ENCODE measurements around the gene VAT1L.

- TF ChIP-seq POLR2AphosphoS5 (IDR thresholded peaks at IDR 0.05; ENCODE audit: low read depth, low read length) = no peak
- no peak for TF ChIP-seq POLR2A (IDR thresholded peaks at IDR 0.05; ENCODE audit: low read depth, low read length)
- TF ChIP-seq SPI1 (IDR thresholded peaks at IDR 0.05; ENCODE audit: low read depth, low read length) = no peak
Measured at GRCh38 chr16:77849646-77850258, 61.4 kb downstream of the VAT1L start.

All from GM12891 (cell line).